Ascending aorta (tissue), 2 donors: ENCODE measurements around the gene ACOT11. TPM values are rescaled to one million over a fixed set of nuclear protein-coding genes. Genes with fewer than 3 reads are reported as not detected.
A peak's percentile ranks its signal among the peaks of the same experiment; 100 is the strongest.

Experiments used
- DNase-seq, 2 donors: peaks; one replicate each; pipeline ENCODE4 v3.0.0-alpha.2; 2019; ENCODE audit warnings: low spot score in 2 of 2
- H3K27ac ChIP-seq, 2 donors: fragments of 200-600 bp; sonication (generic); one replicate each; pipeline ENCODE4 v1.5.1; 2016 to 2017; ENCODE audit warnings: mild to moderate bottlenecking in 1 of 2
- H3K27me3 ChIP-seq: fragments of 200-600 bp; sonication (generic); one replicate; pipeline ENCODE4 v1.5.1; 2017
- H3K36me3 ChIP-seq, 2 donors: fragments of 200-600 bp; sonication (generic); one replicate each; pipeline ENCODE4 v1.5.1; 2016
- H3K4me1 ChIP-seq, 2 donors: fragments of 200-600 bp; sonication (generic); one replicate each; pipeline ENCODE4 v1.5.1; 2016 to 2017; ENCODE audit warnings: mild to moderate bottlenecking in 1 of 2
- H3K4me3 ChIP-seq, 2 donors: fragments of 200-600 bp; sonication (generic); one replicate each; pipeline ENCODE4 v1.5.1; 2016 to 2017; ENCODE audit warnings: mild to moderate bottlenecking in 1 of 2
- H3K9me3 ChIP-seq, 2 donors: fragments of 200-600 bp; sonication (generic); one replicate each; pipeline ENCODE4 v1.5.1; 2016
- CTCF ChIP-seq, 3 experiments: fragments of 200-600 bp in 2 of 3; fragments of 450-650 bp in 1 of 3; sonication (generic) in 2 of 3; IDR thresholded peaks; one replicate each; pipeline ENCODE4 v1.5.1; 2016 to 2019; ENCODE audit warnings: antibody characterized with exemption in 3 of 3, mild to moderate bottlenecking in 1 of 3, moderate library complexity in 1 of 3
- intact Hi-C: fragments of 100-400 bp; cut with DNase I; formaldehyde crosslinking; loops from one replicate; pipeline ENCODE4 v1.15.1; 2023
- total RNA-seq: library from RNA; depleted of rRNA; stranded (reverse); fragments of >200 nt; gene quantifications from one replicate; pipeline ENCODE4 v1.1.0, GENCODE V29; 2016

The ACOT11 gene
- total RNA-seq = 30.4 TPM

DNA sequence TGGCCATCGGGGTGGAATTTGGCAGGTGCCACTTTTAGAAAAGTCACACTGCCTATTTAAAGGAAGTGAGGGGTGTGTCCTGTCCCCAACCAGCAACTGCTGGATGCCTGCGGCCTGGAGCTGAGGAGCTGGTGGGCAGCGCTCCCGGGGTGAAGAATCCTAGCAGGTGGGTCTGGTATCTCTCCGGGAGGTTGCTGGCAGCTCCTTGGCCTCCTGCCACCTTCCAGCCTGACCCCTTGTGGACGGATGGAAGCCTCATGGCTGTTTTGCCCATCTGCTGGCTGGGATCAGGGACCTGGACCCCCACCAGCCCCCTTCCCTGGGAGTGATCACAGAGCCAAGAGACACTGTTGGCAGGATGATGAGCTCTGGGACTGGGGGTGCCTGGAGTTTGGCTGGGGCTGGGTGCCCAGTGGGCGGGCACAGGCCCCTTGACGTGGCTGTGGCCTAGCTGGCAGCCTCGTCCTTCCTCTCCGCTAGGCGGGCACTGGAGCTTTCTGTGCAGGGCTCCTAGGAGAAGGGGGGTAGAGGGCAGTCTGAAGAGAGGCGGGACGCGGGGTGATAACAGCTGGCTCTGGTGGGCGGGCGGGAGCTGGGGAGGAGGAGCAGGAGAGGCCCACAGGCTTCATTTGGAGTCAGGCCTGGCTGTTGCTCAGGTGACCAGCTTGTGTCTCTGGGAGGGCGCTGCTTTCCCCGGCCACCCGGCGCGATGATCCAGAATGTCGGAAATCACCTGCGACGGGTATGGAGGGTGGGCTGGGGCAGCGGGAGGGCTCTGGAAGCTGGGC lies at the start of gene ACOT11:
Gene ACOT11, plus strand, starts transcription at position 628 of the 788 bp plus-strand sequence. Its CDS starts 82 bp downstream, at position 710.
- intact Hi-C loops = loop anchor here (1.0 to 5.0 kb wide), 4 partner anchors 34 to 275 kb away; partner anchors contain the start of gene TTC4
- Histone ChIP-seq H3K27me3 (no peaks in the 10 kb centered on the region), H3K4me1 (peaks cover 18 to 20% of the 10 kb centered on the region in 2 donors), H3K36me3 (no peaks in the 10 kb centered on the region), H3K27ac (peak within 1 kb of the TSS; percentile 83 to 92), H3K4me3 (peak within 1 kb of the TSS; percentile 44 to 59), H3K9me3 (no peaks in the 10 kb centered on the region)
- peak; percentile 58 to 73 (median 70) for TF ChIP-seq CTCF (IDR thresholded peaks at IDR 0.05)
- DNase-seq = peak; percentile 69 to 94

- no peak for TF ChIP-seq CTCF (IDR thresholded peaks at IDR 0.05)
- Histone ChIP-seq H3K27ac (no peak overlapping the region), H3K36me3 (no peaks in the 10 kb centered on the region), H3K4me1 (peaks cover 0 to 10% of the 10 kb centered on the region in 2 donors), H3K9me3 (no peaks in the 10 kb centered on the region), H3K4me3 (peak overlapping the region; percentile 58 to 70), H3K27me3 (no peaks in the 10 kb centered on the region)
- DNase-seq = no peak
- intact Hi-C loops = loop anchor here (10.0 kb wide), 2 partner anchors 216 to 604 kb away; partner anchors contain the start of genes DIO1 and TTC4
Measured at GRCh38 chr1:54498383-54499096, 49.5 kb upstream of the ACOT11 start.

GRCh38 chr1:54499097-54499359 lies 49.0 kb upstream of the ACOT11 start:
- no peak for DNase-seq
- H3K27me3 ChIP-seq = no peaks in the 10 kb centered on the region
- intact Hi-C loops = loop anchor here (10.0 kb wide), 2 partner anchors 216 to 604 kb away; partner anchors contain the start of genes DIO1 and TTC4
- H3K9me3 ChIP-seq = no peaks in the 10 kb centered on the region
- TF ChIP-seq CTCF (IDR thresholded peaks at IDR 0.05) = no peak
- peaks cover 0 to 10% of the 10 kb centered on the region in 2 donors for H3K4me1 ChIP-seq
- H3K27ac ChIP-seq = no peak overlapping the region
- peak overlapping the region; percentile 58 to 70 for H3K4me3 ChIP-seq
- no peaks in the 10 kb centered on the region for H3K36me3 ChIP-seq

DNA sequence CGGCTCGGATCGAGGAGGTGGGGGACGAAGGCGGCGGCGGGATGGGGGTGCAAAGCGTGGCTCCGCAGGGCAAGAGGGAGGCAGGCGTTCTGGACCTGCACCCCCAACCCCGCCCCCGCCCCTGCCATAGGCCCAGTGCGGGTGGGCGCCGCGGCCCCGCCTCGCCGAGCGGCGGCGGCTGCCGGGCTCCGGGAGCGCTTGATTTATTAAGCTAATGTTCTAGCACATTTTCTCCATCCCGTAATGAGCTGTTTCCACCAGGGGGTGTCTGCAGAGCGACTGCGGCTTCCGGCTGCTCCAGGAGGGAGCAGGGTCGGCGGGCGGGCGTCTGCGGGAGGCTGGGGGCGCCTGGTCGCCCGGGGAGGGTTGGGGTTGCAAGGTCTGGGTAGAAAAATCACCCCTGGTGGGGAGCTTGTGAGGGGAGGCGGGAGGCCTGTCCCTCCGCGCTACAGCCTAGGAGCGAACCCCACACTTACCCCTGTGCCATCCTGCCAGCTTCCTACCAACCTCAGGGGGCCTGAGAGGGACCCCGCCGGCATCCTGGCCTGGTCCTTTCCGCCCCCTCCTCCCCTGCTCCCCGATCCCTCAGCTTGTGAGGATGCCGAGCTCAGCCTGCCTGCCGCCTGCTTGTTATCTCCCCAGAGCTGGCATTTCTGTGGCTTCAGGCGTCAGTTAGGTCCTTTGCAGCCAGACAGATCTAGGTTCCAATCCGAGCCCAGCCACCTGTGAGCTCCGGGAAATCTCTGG lies 48.5 kb upstream of the ACOT11 start:
- no peak for DNase-seq
- H3K4me3 ChIP-seq = peak overlapping the region; percentile 58 to 70
- H3K36me3 ChIP-seq = no peaks in the 10 kb centered on the region
- no peaks in the 10 kb centered on the region for H3K27me3 ChIP-seq
- peaks cover 0 to 10% of the 10 kb centered on the region in 2 donors for H3K4me1 ChIP-seq
- no peaks in the 10 kb centered on the region for H3K9me3 ChIP-seq
- no peak overlapping the region for H3K27ac ChIP-seq
- intact Hi-C loops = loop anchor here (10.0 kb wide), 2 partner anchors 215 to 605 kb away; partner anchors contain the start of genes DIO1 and TTC4
- peak; percentile 25 to 53 (median 38) for TF ChIP-seq CTCF (IDR thresholded peaks at IDR 0.05)

- DNase-seq = no peak
- Histone ChIP-seq H3K4me3 (peak overlapping the region; percentile 58 to 70), H3K27me3 (no peaks in the 10 kb centered on the region), H3K9me3 (no peaks in the 10 kb centered on the region), H3K4me1 (peaks cover 0 to 10% of the 10 kb centered on the region in 2 donors), H3K27ac (no peak overlapping the region), H3K36me3 (no peaks in the 10 kb centered on the region)
- intact Hi-C loops = no loop called here
- TF ChIP-seq CTCF (IDR thresholded peaks at IDR 0.05) = no peak
Measured at GRCh38 chr1:54500107-54500431, 48.0 kb upstream of the ACOT11 start.
